HEK293 (cell line): ENCODE data around the gene DNAH11.

Experiments used
- CTCF ChIA-PET: fragments of 350-600 bp; formaldehyde crosslinking; extraction: SDS; loops from one replicate; lab custom pipeline; 2021; ENCODE audit warnings: antibody characterized with exemption; lab: Yijun Ruan, JAX
- POLR2A ChIA-PET: fragments of 300-600 bp; formaldehyde crosslinking; extraction: SDS; loops from one replicate; lab custom pipeline; 2020; ENCODE audit warnings: antibody characterized with exemption, inconsistent platforms; lab: Yijun Ruan, JAX
- H3K27ac ChIP-seq: fragments of 200-500 bp; sonication (Bioruptor generic); 2 replicates; pipeline ENCODE4 v1.5.1; 2014; ENCODE audit warnings: low read depth, low read length, control low read depth, inconsistent platforms; ENCODE audit errors: extremely low read depth
- H3K36me3 ChIP-seq, 2 experiments: fragments of 200-500 bp in 1 of 2; sonication (Bioruptor generic) in 1 of 2; 1 replicate in 1 of 2; 2 replicates in 1 of 2; pipeline ENCODE4 v1.5.1; 2014 to 2017; ENCODE audit warnings: inconsistent platforms in 2 of 2, low read length in 2 of 2; ENCODE audit not compliant: control insufficient read depth in 2 of 2, insufficient read depth in 1 of 2
- H3K4me1 ChIP-seq: fragments of 200-500 bp; sonication (Bioruptor generic); 2 replicates; pipeline ENCODE4 v1.5.1; 2014; ENCODE audit warnings: mild to moderate bottlenecking, low read length, inconsistent platforms; ENCODE audit not compliant: control insufficient read depth, insufficient read depth
- H3K4me3 ChIP-seq: 2 replicates; pipeline ENCODE4 v1.5.1; 2011; ENCODE audit warnings: low read depth, mild to moderate bottlenecking, control low read depth, low read length, moderate library complexity
- H3K9me3 ChIP-seq: fragments of 200-500 bp; sonication (Bioruptor generic); 2 replicates; pipeline ENCODE4 v1.5.1; 2014; ENCODE audit warnings: low read depth, low read length, inconsistent platforms; ENCODE audit not compliant: control insufficient read depth, insufficient read depth
- BCL11A ChIP-seq: fragments of 450-650 bp; formaldehyde crosslinking; IDR thresholded peaks from 2 replicates; pipeline ENCODE4 v1.5.1; 2016; ENCODE audit warnings: low read depth, missing biosample characterization, missing genetic modification characterization
- KLF16 ChIP-seq: fragments of 450-650 bp; formaldehyde crosslinking; IDR thresholded peaks from 2 replicates; pipeline ENCODE4 v1.5.1; 2017; ENCODE audit warnings: missing biosample characterization, missing genetic modification characterization
- MYNN ChIP-seq: fragments of 450-650 bp; formaldehyde crosslinking; IDR thresholded peaks from 2 replicates; pipeline ENCODE4 v1.5.1; 2016; ENCODE audit warnings: missing biosample characterization, missing genetic modification characterization, borderline replicate concordance
- SALL2 ChIP-seq: fragments of 450-650 bp; formaldehyde crosslinking; IDR thresholded peaks from 2 replicates; pipeline ENCODE4 v1.5.0; 2017; ENCODE audit warnings: missing biosample characterization, mild to moderate bottlenecking, missing genetic modification characterization, borderline replicate concordance
- SP7 ChIP-seq: fragments of 450-650 bp; formaldehyde crosslinking; IDR thresholded peaks from 2 replicates; pipeline ENCODE4 v1.5.1; 2016; ENCODE audit warnings: missing biosample characterization, missing genetic modification characterization
- TCF7L2 ChIP-seq: IDR thresholded peaks from 2 replicates; pipeline ENCODE4 v1.6.1; 2011; ENCODE audit warnings: low read depth, mild to moderate bottlenecking, inconsistent platforms, low read length, moderate library complexity, borderline replicate concordance
- WT1 ChIP-seq: fragments of 450-650 bp; formaldehyde crosslinking; IDR thresholded peaks from 2 replicates; pipeline ENCODE4 v1.5.1; 2016; ENCODE audit warnings: missing biosample characterization, missing genetic modification characterization
- ZBTB1 ChIP-seq: fragments of 450-650 bp; formaldehyde crosslinking; IDR thresholded peaks from 2 replicates; pipeline ENCODE4 v1.5.1; 2016; ENCODE audit warnings: missing biosample characterization, missing genetic modification characterization
- ZNF10 ChIP-seq: fragments of 450-650 bp; formaldehyde crosslinking; IDR thresholded peaks from 2 replicates; pipeline ENCODE4 v1.5.1; 2017; ENCODE audit warnings: missing biosample characterization, missing genetic modification characterization
- ZNF175 ChIP-seq: fragments of 450-650 bp; formaldehyde crosslinking; IDR thresholded peaks from 2 replicates; pipeline ENCODE4 v1.5.1; 2016; ENCODE audit warnings: missing biosample characterization, missing genetic modification characterization
- ZNF324 ChIP-seq: fragments of 450-650 bp; formaldehyde crosslinking; IDR thresholded peaks from 2 replicates; pipeline ENCODE4 v1.5.1; 2016; ENCODE audit warnings: missing biosample characterization, missing genetic modification characterization
- ZNF623 ChIP-seq: fragments of 450-650 bp; formaldehyde crosslinking; IDR thresholded peaks from 2 replicates; pipeline ENCODE4 v1.5.1; 2016; ENCODE audit warnings: missing biosample characterization, missing genetic modification characterization
- ZNF658 ChIP-seq: fragments of 450-650 bp; formaldehyde crosslinking; IDR thresholded peaks from 2 replicates; pipeline ENCODE4; 2016; ENCODE audit warnings: missing biosample characterization, missing genetic modification characterization
- ZNF843 ChIP-seq: fragments of 450-650 bp; formaldehyde crosslinking; IDR thresholded peaks from 2 replicates; pipeline ENCODE4 v1.5.1; 2016; ENCODE audit warnings: missing biosample characterization, missing genetic modification characterization
- ZSCAN16 ChIP-seq: fragments of 450-650 bp; formaldehyde crosslinking; IDR thresholded peaks from 2 replicates; pipeline ENCODE4 v1.5.1; 2016; ENCODE audit warnings: missing biosample characterization, missing genetic modification characterization
- ZSCAN4 ChIP-seq: fragments of 450-650 bp; formaldehyde crosslinking; IDR thresholded peaks from 2 replicates; pipeline ENCODE4 v1.5.1; 2017; ENCODE audit warnings: missing biosample characterization, missing genetic modification characterization
- ZXDB ChIP-seq: fragments of 450-650 bp; formaldehyde crosslinking; IDR thresholded peaks from 2 replicates; pipeline ENCODE4 v1.5.1; 2016; ENCODE audit warnings: missing biosample characterization, missing genetic modification characterization
- TF ChIP-seq, protein P1 (sequence below): fragments of 450-650 bp; formaldehyde crosslinking; IDR thresholded peaks from 2 replicates; pipeline ENCODE4 v1.5.1; 2016; ENCODE audit warnings: missing biosample characterization, missing genetic modification characterization, borderline replicate concordance
- TF ChIP-seq, protein P2 (sequence below): fragments of 450-650 bp; formaldehyde crosslinking; IDR thresholded peaks from 2 replicates; pipeline ENCODE4 v1.5.1; 2016; ENCODE audit warnings: missing biosample characterization, missing genetic modification characterization
- TF ChIP-seq, protein P3 (sequence below): sonication (generic); formaldehyde crosslinking; IDR thresholded peaks from 2 replicates; pipeline ENCODE4 v1.8.1; 2022; ENCODE audit warnings: mild to moderate bottlenecking, moderate library complexity, missing genetic modification reagents

The DNAH11 gene

GRCh38 chr7:21618706-21619105 is 75.9 kb downstream of the DNAH11 start:
- Histone ChIP-seq H3K27ac (no peak overlapping the region), H3K4me3 (no peak overlapping the region), H3K9me3 (no peaks in the 10 kb centered on the region), H3K36me3 (no peaks in the 10 kb centered on the region), H3K4me1 (peaks cover 14% of the 10 kb centered on the region)
- ChIA-PET POLR2A (no interaction called here), CTCF (interaction anchor here (0.9 to 1.1 kb wide), 2 partner anchors 364 to 563 kb away, joined by 3 read pairs; no protein-coding TSS in a partner anchor)
- TF ChIP-seq, protein P1, sequence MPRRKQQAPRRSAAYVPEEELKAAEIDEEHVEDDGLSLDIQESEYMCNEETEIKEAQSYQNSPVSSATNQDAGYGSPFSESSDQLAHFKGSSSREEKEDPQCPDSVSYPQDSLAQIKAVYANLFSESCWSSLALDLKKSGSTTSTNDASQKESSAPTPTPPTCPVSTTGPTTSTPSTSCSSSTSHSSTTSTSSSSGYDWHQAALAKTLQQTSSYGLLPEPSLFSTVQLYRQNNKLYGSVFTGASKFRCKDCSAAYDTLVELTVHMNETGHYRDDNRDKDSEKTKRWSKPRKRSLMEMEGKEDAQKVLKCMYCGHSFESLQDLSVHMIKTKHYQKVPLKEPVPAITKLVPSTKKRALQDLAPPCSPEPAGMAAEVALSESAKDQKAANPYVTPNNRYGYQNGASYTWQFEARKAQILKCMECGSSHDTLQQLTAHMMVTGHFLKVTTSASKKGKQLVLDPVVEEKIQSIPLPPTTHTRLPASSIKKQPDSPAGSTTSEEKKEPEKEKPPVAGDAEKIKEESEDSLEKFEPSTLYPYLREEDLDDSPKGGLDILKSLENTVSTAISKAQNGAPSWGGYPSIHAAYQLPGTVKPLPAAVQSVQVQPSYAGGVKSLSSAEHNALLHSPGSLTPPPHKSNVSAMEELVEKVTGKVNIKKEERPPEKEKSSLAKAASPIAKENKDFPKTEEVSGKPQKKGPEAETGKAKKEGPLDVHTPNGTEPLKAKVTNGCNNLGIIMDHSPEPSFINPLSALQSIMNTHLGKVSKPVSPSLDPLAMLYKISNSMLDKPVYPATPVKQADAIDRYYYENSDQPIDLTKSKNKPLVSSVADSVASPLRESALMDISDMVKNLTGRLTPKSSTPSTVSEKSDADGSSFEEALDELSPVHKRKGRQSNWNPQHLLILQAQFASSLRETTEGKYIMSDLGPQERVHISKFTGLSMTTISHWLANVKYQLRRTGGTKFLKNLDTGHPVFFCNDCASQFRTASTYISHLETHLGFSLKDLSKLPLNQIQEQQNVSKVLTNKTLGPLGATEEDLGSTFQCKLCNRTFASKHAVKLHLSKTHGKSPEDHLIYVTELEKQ, result no peak
- TF ChIP-seq, protein P2, sequence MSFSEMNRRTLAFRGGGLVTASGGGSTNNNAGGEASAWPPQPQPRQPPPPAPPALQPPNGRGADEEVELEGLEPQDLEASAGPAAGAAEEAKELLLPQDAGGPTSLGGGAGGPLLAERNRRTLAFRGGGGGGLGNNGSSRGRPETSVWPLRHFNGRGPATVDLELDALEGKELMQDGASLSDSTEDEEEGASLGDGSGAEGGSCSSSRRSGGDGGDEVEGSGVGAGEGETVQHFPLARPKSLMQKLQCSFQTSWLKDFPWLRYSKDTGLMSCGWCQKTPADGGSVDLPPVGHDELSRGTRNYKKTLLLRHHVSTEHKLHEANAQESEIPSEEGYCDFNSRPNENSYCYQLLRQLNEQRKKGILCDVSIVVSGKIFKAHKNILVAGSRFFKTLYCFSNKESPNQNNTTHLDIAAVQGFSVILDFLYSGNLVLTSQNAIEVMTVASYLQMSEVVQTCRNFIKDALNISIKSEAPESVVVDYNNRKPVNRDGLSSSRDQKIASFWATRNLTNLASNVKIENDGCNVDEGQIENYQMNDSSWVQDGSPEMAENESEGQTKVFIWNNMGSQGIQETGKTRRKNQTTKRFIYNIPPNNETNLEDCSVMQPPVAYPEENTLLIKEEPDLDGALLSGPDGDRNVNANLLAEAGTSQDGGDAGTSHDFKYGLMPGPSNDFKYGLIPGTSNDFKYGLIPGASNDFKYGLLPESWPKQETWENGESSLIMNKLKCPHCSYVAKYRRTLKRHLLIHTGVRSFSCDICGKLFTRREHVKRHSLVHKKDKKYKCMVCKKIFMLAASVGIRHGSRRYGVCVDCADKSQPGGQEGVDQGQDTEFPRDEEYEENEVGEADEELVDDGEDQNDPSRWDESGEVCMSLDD, result no peak
- TF ChIP-seq SALL2 (tag by site-specific recombination), result no peak
- TF ChIP-seq ZNF843 (tag by site-specific recombination), result no peak
- no peak for TF ChIP-seq ZNF175 (tag by site-specific recombination)
- TF ChIP-seq, protein P3, sequence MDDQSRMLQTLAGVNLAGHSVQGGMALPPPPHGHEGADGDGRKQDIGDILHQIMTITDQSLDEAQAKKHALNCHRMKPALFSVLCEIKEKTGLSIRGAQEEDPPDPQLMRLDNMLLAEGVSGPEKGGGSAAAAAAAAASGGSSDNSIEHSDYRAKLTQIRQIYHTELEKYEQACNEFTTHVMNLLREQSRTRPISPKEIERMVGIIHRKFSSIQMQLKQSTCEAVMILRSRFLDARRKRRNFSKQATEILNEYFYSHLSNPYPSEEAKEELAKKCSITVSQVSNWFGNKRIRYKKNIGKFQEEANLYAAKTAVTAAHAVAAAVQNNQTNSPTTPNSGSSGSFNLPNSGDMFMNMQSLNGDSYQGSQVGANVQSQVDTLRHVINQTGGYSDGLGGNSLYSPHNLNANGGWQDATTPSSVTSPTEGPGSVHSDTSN (CRISPR knock-in tag), result no peak
- no peak for TF ChIP-seq ZSCAN16 (tag by site-specific recombination)
- TF ChIP-seq ZSCAN4, result no peak
- no peak for TF ChIP-seq ZXDB (tag by site-specific recombination)
- TF ChIP-seq BCL11A (tag by site-specific recombination), result no peak
- no peak for TF ChIP-seq ZNF10 (tag by site-specific recombination)
- TF ChIP-seq TCF7L2, result no peak
- no peak for TF ChIP-seq ZBTB1 (tag by site-specific recombination)
- no peak for TF ChIP-seq ZNF623
- no peak for TF ChIP-seq KLF16 (tag by site-specific recombination)
- no peak for TF ChIP-seq ZNF324 (tag by site-specific recombination)
- no peak for TF ChIP-seq WT1 (tag by site-specific recombination)
- no peak for TF ChIP-seq MYNN (tag by site-specific recombination)
- TF ChIP-seq SP7 (tag by site-specific recombination), result no peak
- TF ChIP-seq ZNF658, result no peak
